ENCODE data around the gene PSMB9. TPM values are rescaled to one million over a fixed set of nuclear protein-coding genes. Genes with fewer than 3 reads are reported as not detected.
"Not testable (repeated sequence)": the region's sequence is repeated elsewhere in the genome, so short reads cannot be mapped to it uniquely, and the experiment has no call there.

The PSMB9 gene
- total RNA-seq, result 10 to 100 TPM; 22.2 to 84.2 (median 23.8) TPM

DNA sequence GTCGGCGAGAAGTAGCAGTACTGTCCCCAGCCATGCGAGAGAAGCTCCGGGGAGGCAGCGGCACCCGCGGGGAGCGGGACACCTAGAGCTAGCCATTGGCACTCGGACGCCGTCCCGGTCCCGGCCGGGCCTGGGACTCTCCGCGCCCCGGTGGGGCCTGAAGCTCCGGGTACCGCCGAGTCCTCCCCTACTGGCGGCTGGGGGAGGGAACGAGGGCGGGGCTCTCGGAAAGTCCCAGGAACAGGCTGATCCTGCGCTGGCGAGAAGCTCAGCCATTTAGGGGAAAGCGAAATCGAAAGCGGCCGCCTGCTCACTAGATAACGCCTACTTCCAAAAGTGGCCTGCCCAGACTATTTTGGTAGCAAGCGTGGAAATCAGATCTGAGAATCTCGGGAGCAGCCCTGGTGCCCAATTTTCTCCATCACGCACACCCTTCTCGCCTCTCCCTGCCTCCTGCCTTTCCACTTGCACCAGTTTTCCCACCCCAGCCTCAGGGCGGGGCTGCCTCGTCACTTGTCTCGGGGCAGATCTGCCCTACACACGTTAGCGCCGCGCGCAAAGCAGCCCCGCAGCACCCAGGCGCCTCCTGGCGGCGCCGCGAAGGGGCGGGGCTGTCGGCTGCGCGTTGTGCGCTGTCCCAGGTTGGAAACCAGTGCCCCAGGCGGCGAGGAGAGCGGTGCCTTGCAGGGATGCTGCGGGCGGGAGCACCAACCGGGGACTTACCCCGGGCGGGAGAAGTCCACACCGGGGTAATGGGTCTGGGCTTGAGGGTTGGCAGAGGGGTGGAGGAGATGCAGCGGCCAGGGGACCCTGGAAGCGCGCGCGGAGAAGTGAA lies at the start of gene PSMB9, which contains the start of gene TAP1:
Gene PSMB9 (plus strand): TSS at position 652 of the 835 bp plus-strand sequence. CDS start 38 bp downstream, at position 690.
Gene TAP1 (minus strand): TSS at position 164 of the 835 bp plus-strand sequence. CDS start 68 bp downstream, at position 96.
- ATAC-seq (ENCODE audit: low FRiP score), result peak; percentile 96
- TF ChIP-seq, protein P1, sequence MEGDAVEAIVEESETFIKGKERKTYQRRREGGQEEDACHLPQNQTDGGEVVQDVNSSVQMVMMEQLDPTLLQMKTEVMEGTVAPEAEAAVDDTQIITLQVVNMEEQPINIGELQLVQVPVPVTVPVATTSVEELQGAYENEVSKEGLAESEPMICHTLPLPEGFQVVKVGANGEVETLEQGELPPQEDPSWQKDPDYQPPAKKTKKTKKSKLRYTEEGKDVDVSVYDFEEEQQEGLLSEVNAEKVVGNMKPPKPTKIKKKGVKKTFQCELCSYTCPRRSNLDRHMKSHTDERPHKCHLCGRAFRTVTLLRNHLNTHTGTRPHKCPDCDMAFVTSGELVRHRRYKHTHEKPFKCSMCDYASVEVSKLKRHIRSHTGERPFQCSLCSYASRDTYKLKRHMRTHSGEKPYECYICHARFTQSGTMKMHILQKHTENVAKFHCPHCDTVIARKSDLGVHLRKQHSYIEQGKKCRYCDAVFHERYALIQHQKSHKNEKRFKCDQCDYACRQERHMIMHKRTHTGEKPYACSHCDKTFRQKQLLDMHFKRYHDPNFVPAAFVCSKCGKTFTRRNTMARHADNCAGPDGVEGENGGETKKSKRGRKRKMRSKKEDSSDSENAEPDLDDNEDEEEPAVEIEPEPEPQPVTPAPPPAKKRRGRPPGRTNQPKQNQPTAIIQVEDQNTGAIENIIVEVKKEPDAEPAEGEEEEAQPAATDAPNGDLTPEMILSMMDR (IDR thresholded peaks at IDR 0.05), result peak in 1 of 3 donors; percentile 50

DNA sequence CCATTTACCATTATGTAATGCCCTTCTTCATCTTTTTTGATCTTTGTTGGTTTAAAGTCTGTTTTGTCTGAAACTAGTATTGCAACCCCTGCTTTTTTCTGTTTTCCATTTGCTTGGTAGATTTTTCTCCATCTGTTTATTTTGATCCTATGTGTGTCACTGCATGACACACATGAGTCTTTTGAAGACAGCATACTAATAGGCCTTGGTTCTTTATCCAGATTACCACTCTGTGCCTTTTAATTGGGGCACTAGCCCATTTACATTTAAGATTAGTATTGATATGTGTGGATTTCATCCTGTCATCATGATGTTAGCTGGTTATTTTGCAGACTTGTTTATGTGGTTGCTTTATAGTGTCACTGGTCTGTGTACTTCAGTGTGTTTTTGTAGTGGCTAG lies 48.6 kb upstream of the PSMB9 start:
- DNase-seq (ENCODE audit: low spot score); ATAC-seq (ENCODE audit: low FRiP score): not testable (repeated sequence)

More for the DNA sequence above, at the start of gene PSMB9, which contains the start of gene TAP1:
- peak; percentile 79 for DNase-seq (ENCODE audit: low spot score)

DNA sequence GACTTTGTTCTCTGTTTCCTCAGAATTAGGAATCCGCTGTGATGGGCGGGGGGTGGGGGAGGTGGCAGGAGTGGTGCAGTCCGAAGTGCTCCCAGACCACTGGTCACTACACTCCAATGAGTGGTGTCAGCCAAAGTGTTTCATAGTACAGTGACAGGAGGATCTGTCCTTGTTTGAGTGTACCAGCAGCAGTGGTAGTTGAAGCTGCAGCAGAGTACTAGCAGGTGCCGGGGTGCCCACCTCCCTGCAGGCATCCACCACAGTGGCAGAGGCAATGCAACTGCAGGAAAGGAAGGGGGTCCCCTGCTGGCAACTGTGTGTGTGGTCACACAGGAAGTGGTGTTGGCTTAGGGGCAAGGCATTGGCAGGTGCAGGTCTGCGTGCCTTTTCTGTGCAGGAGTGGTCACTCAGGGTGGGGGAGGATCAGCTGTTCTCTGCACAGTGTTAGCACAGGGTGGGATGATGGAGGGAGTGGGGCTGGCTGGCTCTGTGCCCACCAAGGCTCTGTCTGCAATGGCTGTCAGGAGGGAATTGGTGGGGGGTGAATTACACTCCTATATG lies 46.9 kb upstream of the PSMB9 start:
- no peak for ATAC-seq (ENCODE audit: low FRiP score)
- TF ChIP-seq, protein P1 (IDR thresholded peaks at IDR 0.05), result no peak
- DNase-seq (ENCODE audit: low spot score), result no peak

DNA sequence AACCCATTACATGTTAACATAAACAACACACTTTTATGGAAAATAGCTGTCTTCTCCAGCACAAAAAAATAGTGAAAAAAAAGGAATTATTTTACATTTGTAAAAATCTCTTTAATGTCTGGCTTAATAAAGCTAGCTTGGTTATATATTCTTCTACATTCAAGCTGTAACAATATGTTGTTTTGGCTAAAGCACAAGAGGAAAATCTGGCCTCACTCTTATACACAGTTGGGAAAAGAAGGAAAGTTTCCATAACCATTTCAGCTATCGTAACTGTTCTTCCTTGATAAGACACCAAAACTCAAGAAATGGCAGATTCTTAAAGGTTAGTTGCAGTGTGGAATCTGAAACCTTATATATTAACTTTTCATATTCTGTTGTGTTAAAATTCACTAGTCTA lies 44.8 kb upstream of the PSMB9 start:
- DNase-seq (ENCODE audit: low spot score) (no peak), ATAC-seq (ENCODE audit: low FRiP score) (no peak)
- TF ChIP-seq, protein P1 (IDR thresholded peaks at IDR 0.05), result no peak

DNA sequence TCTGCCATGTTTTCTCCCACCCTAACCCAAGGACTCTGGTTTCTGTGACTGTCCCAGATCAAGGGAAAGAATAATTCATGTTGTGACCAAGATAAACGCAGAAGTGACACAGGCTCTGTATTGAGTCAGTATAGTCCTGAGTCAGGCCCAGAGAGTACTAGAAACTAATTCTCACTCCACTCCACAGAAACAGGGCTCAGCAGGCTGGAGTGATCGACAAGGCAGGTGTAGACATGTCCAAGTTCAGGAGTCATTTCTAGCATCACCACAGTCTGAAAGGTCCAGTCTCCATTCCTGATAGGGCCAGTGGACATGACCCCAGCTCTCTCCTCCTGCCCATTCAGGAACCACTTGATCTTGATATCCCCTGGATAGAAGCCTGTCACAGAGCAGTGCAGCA lies 39.8 kb upstream of the PSMB9 start:
- ATAC-seq (ENCODE audit: low FRiP score) (no peak), DNase-seq (ENCODE audit: low spot score) (no peak)
- TF ChIP-seq, protein P1 (IDR thresholded peaks at IDR 0.05), result no peak

DNA sequence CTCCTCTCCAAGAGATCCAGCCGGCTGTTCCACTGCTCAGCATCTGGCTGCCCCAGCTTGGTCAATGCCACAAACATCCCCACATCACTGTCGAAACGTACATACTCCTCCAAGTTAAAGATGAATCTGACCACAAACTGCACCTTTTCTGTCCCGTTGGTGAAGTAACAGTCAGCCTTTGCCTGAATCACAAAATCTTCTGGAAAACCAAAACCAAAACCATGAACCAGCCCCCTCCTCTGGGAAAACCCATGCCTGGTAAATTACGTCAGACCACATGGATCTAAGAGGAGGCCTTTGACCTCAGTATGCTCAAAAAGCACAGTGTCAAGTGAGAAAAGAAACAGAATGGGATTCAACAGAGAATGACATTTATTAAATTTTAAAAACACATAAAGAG lies 38.9 kb upstream of the PSMB9 start:
- TF ChIP-seq, protein P1 (IDR thresholded peaks at IDR 0.05), result no peak
- peak; percentile 25 for ATAC-seq (ENCODE audit: low FRiP score)
- DNase-seq (ENCODE audit: low spot score), result no peak

DNA sequence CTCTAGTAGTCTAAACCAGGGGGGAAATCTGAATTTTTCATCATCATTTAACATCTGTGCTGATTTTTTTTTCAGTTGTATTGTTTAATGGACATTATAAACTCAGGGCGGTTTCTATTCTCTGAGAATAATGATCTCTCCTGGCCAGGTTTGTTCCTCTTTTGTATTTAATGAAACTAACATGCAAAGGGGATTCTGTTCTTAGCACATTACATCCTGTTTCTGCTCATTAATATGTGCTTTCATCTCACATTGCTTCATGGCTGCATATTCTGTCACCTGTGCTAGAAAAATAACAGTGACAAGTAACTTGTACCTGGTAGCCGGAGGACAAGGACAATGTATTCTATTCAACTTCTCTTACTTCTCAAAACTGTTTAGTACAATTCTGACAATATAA lies 38.0 kb upstream of the PSMB9 start:
- no peak for DNase-seq (ENCODE audit: low spot score)
- ATAC-seq (ENCODE audit: low FRiP score), result no peak
- TF ChIP-seq, protein P1 (IDR thresholded peaks at IDR 0.05), result no peak

Data from omental fat pad (tissue), 4 donors.